ENCODE measurements around the gene HHIPL1.

HHIPL1 gene

DNA sequence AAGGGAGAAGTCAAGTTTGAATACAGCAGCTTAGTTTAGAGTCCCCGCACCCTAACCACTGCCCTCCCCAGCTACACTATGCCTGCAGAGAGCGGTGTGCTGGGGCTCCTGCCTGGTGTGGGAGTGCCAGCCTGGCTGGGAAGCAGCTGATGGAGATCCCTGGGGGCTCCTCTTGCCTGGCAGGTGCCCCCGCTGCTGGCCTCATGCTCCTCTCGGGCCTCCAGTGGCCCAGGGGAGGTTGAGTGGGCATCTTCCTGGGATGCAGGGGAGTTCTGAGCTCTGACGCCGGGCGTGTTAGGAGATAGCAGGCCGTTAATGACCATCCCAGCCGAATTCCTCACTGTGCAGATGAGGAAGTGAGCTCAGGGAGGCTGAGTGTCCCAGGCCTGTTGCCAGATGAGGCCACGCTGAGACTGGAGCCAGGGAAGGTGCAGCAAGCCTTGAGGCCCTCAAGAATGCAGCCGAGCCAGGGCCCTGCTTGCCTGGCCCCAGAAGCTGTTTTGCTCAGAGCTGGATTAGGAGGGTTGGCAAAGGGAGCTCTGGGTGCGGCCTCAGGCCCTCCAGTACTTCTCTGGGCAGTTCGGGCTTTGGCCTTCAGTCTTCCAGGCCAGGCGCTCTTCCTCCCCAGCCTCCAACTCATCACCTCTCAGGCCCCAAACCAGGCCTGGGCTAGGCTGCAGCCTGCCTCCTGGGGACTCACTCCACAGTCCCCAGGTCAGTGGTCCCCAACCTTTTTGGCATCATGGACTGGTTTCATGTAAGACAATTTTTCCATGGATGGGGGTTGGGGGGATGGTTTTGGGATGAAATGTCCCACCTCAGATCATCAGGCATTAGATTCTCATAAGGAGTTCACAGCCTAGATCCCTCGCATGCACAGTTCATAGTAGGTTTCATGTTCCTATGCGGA lies 32.6 kb downstream of the HHIPL1 start:
- DNase-seq: no peak

DNA sequence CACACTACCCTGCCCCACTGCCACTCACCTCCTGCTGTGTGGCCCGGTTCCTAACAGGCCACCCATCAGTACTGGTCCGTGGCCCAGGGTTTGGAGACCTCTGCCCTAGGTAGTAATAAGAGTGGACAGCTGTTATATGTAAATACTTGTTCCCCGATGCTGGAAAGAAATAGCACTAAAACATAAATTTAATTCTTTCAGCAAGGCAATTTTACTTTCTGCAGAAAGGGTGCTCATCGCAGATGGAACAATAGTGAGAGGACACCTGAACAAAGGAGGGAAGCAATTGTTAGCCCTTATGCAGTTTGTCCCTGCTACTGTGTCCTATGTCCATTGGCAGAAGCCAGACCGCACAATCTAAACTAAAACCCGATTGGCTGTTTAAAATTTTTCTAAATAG lies 33.3 kb downstream of the HHIPL1 start:
- no peak for DNase-seq

DNA sequence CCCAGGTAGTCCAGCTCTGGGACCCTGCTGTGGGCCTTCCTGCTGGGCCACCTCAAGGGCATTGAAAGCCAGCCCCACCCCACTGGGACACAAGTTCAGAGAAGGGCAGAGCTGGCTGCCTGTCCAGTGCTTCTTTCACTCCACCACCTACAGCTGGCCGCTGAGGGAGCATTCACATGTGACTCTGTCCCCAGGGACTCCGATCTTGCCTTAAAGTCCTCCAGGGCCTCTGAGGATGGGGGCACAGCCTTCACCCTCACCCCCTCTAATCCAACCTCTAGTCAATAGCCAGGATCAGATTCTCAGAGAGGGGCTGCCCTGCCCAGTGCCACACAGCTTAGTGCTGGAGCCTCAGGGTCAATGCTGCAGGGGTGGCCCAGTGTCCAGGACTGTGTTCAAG lies 34.2 kb downstream of the HHIPL1 start:
- DNase-seq: no peak

DNA sequence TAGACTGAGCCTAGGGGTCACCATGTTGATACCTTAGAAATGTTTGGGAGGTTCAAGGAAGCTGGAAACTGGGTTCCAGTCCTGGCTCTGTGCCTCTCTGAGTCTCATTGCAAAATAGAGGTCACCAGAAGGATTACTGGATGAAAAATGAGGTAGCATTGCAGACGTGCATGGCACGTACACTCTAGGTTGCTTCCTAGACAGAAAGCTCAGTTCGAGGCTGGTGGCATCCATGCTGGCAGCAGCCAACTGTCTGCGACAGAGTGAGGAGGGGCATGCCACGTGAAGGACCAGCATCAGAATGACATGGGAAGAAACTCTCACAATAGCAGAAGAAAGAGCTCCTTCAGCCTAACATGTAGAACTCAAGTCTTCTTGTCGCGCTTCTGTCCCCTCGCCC lies 34.6 kb downstream of the HHIPL1 start:
- DNase-seq: no peak

DNA sequence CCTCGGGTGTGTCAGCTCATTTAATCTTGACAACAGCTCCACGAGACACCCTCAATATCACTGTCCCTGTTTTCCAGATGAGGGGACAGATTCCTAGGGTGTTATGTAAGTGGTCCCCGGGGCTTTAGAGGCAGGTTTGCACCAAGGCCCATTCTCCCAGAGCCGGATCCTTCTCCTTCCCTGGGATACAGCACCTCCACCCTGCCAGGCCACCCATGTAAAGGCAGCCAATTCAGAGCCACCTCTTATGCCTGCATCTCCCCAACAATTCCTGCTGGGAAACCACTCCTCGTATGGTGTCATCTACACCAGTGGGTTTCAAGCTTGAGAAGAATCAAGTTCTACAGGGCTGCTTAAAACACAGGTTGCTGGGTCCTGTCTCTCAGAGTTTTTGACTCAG lies 35.1 kb downstream of the HHIPL1 start:
- no peak for DNase-seq

DNA sequence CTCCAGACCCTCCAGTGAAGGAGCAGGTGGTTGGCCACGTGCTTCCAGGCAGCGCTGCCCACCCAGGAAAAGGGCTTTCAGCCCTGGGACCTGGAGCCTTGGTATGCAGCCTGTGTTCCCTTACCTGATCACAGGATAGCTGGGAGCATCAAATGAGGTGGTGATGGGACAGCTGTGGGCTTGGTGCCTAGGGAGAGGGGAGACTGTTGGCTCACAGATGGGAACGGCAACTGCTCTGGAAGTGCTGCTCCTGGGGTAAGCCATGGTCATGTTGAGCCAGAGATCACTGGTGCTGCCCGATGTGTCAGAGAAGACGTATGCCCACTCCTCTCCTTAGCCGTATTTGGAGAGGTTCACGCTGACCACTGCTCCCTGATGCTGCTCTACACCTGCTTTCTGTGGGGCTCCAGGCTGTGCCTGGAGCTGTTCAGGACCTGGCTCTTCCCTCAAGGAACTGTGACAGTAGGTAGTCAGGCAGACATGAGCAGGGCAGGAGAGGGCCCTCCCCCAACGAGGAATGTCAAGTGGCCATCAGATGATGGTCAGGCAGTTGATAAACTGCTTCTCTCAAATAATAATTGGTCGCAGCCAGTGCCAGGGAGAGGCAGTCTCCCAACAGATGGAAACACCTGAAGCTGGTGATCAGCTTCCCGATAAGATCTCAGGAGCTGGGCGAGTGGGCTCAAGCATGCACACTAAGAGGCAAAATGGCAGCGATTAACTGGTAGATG lies 36.3 kb downstream of the HHIPL1 start:
- DNase-seq: no peak

DNA sequence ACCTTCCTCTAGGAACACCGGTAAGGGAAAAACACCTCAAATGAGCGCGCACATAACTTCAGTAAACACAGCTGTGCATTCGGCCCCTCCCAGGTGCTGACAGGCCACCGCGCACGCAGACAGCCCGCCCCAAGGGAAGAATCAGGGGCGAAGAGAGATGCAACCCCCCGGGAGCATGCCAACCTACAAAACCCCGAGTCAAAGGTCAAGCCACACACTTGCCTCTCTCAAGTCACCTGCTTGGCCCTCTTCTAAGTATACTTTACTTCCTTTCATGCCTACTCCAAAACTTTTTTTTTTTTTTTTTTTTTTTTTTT lies 36.9 kb downstream of the HHIPL1 start:
- no peak for DNase-seq

DNA sequence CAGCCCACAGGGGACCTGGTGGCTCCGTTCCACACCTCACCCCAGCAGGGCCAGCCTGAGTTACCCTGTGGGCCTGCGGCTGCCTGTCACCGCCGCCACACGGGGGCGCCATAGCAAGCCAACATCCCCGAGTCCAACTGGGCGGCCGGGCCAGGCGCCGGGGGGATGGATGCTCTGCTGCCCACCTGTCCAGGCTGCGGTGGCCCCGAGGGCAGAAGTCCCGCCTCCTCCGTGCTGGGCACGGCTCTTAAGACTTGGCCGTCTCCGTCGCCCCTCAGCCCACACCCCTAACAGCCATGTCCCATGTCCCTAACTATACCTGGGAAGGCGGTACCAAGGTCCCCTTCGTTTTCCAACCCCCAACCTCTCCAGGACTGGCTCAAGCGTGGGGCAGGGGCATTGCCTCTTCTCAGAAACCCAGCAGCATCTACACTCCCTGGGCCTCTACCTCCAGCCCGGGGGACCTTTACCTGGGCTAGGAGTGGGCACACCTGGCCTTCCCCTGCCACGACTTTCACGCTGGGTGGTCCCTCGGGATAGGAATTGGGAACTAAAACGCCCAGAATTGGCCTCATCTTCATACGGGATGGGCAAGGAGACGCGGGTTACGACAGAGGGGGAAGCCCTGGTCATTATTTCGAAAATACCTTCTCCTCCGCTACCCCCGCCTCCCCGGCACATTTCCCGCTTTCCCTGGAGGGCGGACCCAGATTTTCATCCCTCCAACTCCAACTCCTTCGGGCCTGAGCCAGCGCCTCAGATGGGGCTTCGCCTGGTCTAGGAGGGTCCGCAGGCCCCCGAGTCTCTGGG lies 38.1 kb downstream of the HHIPL1 start:
- peak; percentile 69 for DNase-seq

DNA sequence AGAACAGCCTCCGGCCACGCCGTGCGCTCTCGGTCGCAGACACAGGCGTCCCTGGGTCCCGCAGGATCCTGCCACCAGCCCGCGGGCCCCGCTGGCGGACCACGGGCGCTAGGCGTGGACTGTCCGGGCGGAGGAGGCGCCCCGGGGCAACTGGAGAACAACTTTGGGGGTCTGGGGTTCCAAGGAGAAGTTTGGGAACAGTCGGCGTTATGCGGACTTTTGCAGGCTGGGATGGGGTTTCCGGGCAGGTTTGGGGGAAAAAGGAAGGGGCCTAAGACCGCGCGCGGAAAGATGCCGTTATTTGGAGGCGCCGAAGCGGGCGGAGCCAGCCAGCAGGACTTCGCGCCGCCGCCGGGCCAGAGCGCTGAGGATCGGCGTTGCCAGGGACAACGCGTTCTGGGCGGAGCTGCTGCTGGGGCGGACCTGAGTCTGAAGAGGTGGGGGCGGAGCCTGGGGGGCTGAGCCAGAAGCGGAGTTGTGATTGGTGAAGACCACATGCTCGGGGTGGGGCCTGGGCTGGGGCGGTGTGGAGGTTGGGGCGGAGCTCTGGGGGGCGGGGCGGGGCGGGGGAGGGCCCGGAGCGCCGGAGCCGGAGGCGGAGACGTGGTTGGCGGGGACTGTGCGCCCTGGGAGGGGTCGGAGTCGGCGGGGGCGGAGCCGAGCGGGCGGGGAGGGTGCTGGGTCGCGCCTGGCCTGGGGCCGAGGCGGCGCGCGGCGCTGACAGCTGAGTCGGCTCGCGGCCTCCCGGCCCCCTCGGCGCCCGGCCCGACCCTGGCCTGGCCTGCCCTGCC lies 38.9 kb downstream of the HHIPL1 start, which contains the start of gene CYP46A1:
CYP46A1 (plus strand) TSS at position 680 of the 791 bp plus-strand sequence. CDS start 120 bp downstream, outside the sequence.
- DNase-seq: peak; percentile 99

DNA sequence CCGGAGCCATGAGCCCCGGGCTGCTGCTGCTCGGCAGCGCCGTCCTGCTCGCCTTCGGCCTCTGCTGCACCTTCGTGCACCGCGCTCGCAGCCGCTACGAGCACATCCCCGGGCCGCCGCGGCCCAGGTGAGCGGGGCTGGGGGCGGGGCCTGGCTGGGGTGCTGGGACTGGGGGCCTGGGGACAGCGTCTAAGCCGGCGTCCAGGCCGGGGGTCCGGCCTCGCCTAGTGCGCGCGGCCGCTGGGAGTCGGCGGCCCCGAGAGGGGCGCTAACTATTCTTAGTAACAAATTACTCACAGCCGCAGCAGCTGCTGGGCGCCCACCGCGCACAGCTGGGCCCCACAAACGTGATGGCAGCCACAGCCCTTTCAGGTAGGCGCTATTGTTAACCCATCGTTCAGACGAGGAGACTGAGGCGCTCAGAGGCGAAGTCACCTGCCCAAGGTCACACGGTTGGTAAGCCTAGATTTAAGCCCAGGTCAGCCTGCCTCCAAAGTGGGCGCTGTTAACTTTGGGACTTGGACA lies 39.5 kb downstream of the HHIPL1 start:
- DNase-seq: no peak

DNA sequence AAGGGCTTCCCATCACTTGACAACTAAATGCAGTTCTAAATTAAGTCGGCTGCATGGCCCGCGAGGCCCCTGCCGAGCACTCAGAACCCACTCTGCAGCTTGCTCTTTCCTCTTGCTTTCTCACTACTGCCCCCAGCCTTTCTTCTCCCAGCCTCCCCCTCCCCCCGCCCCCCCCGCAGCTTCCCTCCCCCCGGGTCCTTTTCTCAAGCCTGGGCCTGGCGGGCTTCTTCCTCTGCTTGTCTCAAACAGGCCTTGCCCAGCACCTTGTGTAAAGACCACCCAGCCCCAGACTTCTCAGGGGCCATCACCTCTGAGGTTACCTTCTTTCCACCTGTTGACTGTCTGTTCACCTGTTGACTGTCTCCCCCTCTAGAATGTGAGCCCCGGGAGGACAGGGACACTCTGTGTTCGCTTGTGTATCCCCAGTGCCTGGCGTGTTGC lies 40.2 kb downstream of the HHIPL1 start:
- no peak for DNase-seq

DNA sequence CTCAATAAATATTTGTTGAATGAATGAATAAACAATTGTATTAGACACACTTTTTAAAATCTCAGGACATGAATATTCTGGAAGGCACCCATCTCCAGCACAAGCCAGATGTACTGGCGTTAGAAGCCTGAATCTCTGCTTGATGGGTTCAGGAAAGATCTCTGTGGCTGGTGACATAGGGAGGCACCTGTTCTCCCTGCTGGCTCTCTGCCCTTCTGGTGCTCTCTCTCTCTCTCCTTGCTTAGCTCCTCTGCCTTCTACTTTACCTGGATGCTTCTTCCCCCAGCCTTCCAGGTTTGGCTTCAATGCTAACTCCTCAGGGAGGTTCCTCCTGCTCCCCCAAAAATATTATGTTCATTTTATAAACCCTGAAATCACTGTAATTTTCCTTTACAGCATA lies 40.7 kb downstream of the HHIPL1 start:
- DNase-seq: no peak

DNA sequence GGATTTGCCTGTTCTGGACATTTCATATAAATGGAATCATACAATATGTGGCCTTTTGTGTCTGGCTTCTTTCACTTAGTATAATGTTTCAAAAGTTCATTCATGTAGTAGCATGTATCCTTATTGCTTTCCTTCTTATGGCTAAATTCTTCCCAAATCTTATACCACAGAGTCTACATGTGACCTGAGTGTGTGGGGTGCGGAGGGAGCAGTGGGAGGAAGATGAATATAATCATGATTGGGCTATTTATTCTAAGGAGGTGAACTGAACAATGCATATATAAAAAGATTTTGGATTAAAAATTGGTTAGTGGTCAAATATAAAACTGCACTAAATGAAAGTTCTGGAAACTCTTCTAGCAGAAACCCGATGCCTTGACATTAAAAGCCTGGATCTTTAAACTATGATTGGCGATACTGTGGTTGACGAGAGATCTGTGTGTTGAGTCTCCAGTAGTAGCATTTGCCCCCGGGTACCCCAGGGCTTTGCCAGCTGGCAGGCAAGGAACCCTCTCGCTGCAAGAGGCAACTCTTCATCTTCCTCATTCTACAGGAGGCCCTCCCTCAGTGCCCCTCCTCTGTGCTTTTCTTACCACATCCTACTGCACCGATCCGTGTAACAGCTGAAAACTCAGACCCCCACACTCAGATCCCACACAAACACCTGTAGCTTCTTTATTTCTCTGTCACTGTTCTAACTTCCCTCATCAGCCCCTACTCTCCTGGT lies 41.8 kb downstream of the HHIPL1 start:
- no peak for DNase-seq

DNA sequence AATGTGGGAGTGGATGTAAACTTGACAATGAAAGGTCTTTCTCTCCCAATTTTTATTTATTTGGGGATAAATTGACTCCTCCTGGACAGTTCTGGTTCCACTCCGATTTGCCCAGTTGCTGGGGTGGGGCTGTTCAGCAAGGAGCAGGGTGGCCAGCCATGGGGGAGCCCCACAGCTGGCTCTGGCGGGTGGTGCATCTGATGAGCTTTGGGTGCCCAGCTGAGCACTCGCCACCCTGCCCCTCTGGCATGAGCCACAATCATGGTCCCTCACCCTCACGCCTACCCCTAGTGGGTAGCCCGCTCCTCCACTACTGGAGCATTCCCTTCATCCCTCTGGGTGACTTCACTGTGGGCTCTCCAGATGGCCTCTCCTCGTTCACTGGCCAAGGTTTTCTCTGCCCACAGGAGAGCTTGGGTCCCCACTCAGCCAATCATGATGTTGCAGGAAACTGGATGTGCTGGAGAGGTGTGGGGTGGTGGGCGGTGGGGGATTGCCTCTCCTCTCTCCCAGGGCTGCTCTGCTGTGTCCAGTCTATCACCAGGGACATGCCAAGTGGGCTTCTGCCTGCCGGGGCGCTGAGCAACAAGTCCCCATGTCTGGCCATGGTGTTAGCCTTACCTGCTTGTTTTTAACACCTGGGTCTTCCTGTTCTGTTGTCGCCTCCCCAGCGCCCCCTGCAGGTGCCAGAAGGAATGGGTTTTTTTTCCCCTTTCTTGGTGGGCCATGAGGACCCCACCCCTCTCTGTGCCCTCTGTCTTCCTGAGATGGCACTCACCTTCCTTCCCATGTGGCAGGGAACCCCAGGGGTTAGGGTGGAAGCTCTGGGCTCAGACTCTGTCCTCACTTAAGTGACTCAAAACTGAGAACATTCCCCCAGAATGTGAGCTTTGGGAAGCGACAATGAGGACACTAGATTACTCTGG lies 42.6 kb downstream of the HHIPL1 start:
- DNase-seq: no peak

DNA sequence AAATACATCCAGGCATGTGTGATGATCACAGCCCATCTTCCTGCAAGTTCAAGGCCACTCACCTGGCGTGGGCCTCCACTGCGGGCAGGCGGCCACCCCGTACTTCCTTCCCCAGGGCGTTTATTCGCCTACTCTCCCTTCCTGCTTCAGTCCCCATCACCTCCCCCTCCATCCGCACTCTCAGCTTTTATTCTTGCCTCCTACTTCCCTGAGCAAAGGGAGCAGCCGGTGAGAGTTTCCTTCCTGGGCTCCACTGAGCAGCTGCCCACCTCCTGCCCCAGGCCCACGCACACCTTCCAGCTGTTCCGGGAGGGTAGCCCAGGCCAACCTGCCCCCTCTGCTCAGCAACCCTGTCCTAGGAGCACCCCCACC lies 43.3 kb downstream of the HHIPL1 start:
- no peak for DNase-seq

DNA sequence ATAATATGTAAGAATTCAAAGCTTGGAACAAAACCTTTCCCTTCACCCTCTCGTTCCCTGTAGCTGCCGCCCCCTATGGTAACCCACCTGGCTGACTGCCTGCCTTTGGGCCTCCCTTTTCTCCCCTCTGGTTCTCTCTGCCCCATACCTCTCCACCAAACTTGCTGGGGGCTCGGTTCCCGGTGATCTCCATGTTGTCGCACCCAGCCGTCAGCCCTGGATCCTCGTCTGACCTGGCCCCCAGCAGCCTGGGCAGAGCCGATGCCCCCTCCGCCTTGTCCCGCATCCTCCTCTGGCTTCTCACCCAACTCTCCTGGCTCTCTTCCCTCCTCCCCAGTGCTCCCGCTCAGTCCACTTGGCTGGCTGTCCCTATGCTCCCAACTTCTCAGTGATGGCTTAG lies 43.7 kb downstream of the HHIPL1 start:
- DNase-seq: no peak

DNA sequence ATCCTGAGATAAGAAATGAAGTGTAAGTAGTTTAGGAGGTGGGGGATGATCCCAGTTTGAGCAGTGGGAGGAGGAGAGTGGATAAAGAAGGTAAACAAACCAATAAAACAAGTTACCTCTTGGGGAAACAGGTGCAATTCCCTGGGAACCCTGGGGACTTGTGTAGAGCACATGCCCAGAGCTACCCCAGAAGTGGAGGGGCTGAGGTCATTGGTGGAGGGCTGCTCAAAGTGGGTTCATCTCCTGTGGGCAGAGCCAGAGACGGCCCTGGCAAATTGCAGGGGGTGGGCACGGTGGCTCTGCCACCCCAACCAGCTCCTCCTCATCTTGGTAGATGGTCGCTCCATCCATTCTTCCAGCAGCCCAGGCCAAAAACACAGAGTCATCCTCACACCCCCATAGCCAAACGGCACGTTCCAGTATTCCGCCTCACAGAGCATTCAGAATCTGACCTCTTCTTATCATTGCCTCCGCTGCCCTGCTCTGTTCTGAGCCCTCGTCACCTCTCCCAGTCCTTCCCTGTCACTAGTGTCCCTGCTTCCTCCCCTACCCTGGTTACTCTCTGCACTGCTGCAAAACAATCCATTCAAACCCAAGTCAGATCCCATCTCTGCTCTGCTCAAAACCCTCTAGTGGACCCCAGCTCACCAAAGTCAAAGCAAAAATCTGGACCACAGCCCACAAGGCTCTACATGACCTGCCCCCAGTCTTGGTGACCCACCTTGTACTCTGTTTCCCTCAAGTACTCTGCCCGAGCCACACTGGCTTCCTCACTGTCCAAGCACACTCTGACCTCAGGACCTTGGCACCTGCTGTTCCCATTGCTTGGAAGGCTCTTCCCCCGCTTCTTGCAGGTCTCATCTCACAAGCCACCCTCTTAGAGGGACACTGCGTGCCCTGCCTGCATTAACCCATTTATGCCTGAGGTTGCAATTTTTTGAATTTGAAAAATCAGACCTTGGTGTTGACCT lies 44.6 kb downstream of the HHIPL1 start:
- no peak for DNase-seq

DNA sequence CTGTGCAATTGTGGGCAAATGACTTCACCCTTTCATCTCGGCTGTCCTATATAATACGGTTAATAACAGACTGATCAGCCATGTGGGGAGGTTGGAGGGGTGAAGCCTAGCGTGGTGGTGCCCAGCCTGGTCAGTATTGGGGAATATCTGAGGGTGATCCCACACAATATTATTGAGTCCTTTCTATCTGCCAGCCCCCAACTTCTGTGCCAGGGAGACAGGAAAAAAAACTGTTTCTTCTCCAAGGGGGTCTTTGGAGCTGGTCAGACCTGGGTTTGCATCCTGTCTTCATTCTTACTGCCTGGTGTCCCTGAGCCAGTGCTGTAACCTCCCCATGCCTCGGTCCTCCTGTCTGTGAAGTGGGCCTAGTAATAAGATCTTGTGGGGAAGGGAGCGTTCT lies 45.7 kb downstream of the HHIPL1 start:
- DNase-seq: no peak

All from fibroblast of skin of scalp (primary cell).